HG02678 (cell line): ENCODE measurements around the gene MMP17.
A peak's percentile ranks its signal among the peaks of the same experiment; 100 is the strongest.

Experiments
- ATAC-seq: cut with Tn5 transposase; IDR thresholded peaks from one replicate; pipeline ENCODE4 v1.9.1; 2021; ENCODE audit warnings: mild to moderate bottlenecking, moderate library complexity; ENCODE audit not compliant: unreplicated experiment

The MMP17 gene

GRCh38 chr12:131829791-131830334 is 1.7 kb downstream of the MMP17 start:
- no peak for ATAC-seq

GRCh38 chr12:131830335-131830913 is 2.2 kb downstream of the MMP17 start:
- peak; percentile 38 for ATAC-seq

- no peak for ATAC-seq
These were observed 2.9 kb downstream of the MMP17 start for GRCh38 chr12:131830914-131831571.

GRCh38 chr12:131831635-131832041 is 3.4 kb downstream of the MMP17 start:
- ATAC-seq: no peak

- ATAC-seq: no peak
These were observed 4.4 kb downstream of the MMP17 start for GRCh38 chr12:131832321-131833231.

GRCh38 chr12:131833288-131833895 is 5.2 kb downstream of the MMP17 start:
- ATAC-seq: no peak

GRCh38 chr12:131833896-131834641 is 5.9 kb downstream of the MMP17 start:
- no peak for ATAC-seq

- no peak for ATAC-seq
These were observed 6.8 kb downstream of the MMP17 start for GRCh38 chr12:131834798-131835615.

GRCh38 chr12:131835616-131836171 is 7.5 kb downstream of the MMP17 start:
- no peak for ATAC-seq

GRCh38 chr12:131836193-131836592 is 8.0 kb downstream of the MMP17 start:
- ATAC-seq: no peak

- no peak for ATAC-seq
These were observed 8.7 kb downstream of the MMP17 start for GRCh38 chr12:131836714-131837397.

- no peak for ATAC-seq
These were observed 12.6 kb downstream of the MMP17 start for GRCh38 chr12:131840643-131841416.

GRCh38 chr12:131841547-131841946 is 13.4 kb downstream of the MMP17 start:
- no peak for ATAC-seq

- ATAC-seq: no peak
These were observed 14.0 kb downstream of the MMP17 start for GRCh38 chr12:131842169-131842568.

GRCh38 chr12:131843527-131843926 is 15.3 kb downstream of the MMP17 start:
- no peak for ATAC-seq

- no peak for ATAC-seq
These were observed 15.9 kb downstream of the MMP17 start for GRCh38 chr12:131844140-131844539.

- ATAC-seq: no peak
These were observed 16.5 kb downstream of the MMP17 start for GRCh38 chr12:131844656-131845055.

GRCh38 chr12:131845121-131845520 is 16.9 kb downstream of the MMP17 start:
- ATAC-seq: no peak
